ENCODE measurements around the gene ALPK3. TPM values are rescaled to one million over a fixed set of nuclear protein-coding genes. Genes with fewer than 3 reads are reported as not detected.
A peak's percentile ranks its signal among the peaks of the same experiment; 100 is the strongest.
"Not testable (repeated sequence)": the region's sequence is repeated elsewhere in the genome, so short reads cannot be mapped to it uniquely, and the experiment has no call there.

The ALPK3 gene
- total RNA-seq, 1 donor from 2014 or later, result 9.7 TPM

DNA sequence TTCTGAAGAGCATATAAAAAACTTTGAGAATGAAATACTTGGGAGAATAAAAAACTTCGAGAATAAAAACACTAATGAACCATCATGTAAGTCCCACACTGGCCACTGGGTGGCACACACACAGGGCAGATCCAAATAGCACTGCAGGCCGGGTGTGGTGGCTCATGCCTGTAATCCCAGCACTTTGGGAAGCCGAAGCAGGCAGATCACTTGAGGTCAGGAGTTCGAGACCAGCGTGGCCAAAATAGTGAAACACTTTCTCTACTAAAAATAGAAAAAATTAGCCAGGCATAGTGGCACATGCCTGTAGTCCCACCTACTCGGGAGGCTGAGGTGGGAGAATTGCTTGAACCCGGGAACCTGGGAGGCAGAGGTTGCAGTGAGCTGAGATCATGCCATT is 28.5 kb downstream of the ALPK3 start:
- not testable (repeated sequence) for DNase-seq (ENCODE audit: low spot score)

DNA sequence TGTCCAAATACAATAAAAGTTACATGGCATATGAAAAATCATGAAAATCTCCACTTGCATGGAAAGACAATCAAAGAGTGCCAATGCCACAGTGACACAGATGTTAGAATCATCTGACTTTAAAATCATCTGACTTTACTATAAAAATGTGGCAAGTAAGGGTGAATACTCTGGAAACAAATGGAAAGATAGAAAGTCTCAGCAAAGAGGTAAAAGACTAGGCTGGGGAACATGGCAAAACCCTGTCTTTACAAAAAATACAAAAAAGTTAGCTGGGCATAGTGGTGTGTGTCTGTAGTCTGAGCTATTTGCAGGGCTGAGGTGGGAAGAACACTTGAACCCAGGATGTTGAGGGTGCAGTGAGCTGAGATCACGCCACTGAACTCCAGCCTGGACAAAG is 29.1 kb downstream of the ALPK3 start:
- DNase-seq (ENCODE audit: low spot score), result no peak

DNA sequence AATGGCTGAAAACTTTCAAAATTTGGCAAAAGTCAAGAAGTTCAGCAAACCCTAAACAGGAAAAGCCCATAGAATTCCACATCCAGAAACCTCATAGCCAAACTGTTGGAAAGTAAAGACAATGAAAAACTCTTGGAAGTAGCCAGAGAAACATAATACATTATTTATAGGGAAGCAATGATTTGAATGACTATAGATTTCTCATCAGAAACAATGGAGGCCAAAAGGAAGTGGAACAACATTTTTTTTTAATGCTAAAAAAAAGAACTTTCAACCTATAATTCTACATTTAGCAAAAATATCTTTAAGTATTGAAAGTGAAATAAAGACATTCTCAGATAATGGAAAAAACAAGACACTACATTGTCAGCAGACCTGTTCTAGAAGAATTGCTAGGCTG is 30.2 kb downstream of the ALPK3 start:
- no peak for DNase-seq (ENCODE audit: low spot score)

DNA sequence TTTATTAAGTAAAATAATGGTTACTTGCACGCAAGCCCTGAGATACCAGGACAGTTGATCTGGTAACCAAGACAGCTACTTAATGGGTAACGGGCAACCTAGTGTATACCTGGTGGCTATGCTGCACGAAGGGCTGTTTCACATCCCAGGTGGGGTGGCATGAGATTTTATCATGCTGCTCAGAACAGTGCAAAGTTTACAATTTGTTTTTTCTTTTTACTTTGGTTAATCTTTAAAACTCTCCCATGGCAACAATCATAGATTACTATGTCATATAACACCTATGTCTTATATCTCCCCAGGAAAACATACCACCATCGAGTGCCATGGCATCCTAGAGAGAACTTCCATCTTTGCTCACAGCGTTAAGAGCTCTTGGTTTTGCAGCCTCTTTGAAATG is 35.1 kb downstream of the ALPK3 start:
- no peak for DNase-seq (ENCODE audit: low spot score)

DNA sequence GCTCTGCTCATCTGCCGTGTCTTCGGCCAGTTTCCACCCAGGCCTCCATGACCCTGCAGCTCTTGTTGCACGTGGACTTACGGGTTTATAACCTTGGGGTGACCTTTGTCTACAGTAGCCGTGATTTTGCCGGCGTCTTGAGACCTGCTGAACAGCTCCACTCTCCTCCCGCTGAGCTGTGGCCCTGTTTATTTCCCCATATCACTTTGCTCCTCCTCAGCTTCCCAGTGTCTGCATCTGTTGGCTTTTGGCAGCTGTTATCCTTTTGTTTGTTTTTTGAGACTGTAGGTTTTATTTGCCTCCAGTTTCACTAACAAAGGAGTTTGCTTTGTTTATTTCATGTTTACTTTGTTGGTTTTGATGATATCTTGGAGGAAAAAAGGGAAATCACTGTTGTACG is 38.0 kb downstream of the ALPK3 start:
- DNase-seq (ENCODE audit: low spot score), result no peak

DNA sequence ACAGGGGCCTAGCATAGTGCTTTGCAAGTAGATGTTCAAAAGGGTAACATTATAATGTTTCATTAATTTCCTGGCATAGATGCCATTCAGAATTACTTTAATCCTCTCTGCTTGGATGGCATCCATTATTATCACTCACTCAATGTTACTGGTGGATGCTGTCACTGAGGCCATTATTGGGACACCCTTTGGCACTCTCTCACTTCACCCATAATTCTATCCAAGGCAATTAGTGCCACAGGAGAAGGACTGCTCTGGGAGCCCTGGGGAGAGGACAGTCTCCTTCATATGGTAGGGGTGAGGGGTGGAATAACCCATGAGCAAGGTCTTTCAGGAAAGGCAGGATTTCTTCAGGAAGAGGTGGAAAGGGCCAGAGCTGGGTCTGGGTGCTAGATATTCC is 38.6 kb downstream of the ALPK3 start:
- DNase-seq (ENCODE audit: low spot score), result no peak

DNA sequence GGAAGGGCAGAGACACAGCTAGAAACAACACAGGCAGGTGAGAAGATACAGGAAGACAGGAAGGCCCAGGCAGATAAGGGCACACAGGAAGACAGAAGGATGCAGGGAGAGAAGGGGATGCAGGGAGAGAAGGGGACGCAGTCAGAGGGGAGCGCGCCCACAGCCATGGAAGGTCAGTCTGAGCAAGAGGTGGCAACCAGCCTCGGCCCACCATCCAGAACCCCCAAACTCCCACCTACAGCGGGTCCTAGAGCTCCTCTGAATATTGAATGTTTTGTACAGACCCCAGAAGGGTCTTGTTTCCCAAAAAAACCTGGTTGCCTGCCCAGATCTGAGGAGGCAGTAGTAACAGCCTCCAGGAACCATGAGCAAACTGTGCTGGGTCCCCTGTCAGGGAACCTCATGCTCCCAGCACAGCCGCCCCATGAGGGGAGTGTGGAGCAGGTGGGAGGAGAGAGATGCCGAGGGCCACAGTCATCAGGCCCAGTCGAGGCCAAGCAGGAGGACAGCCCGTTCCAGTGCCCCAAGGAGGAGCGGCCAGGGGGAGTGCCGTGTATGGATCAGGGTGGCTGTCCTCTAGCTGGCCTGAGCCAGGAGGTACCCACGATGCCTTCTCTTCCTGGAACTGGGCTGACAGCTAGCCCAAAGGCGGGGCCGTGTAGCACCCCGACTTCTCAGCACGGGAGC is 39.7 kb downstream of the ALPK3 start:
- DNase-seq (ENCODE audit: low spot score), result no peak

DNA sequence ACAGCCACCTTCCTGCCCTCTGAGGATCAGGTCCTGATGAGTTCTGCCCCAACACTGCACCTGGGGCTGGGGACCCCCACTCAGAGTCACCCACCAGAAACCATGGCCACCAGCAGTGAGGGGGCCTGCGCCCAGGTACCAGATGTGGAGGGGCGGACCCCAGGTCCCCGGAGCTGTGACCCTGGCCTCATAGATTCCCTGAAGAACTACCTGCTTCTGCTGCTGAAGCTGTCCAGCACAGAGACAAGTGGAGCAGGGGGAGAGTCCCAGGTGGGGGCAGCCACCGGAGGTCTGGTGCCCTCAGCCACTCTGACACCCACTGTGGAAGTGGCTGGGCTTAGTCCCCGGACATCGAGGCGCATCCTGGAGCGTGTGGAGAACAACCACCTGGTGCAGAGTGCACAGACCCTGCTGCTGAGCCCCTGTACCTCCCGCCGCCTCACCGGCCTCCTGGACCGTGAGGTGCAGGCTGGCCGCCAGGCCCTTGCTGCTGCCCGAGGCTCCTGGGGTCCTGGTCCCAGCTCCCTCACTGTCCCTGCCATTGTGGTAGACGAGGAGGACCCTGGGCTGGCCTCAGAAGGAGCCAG is 40.4 kb downstream of the ALPK3 start:
- no peak for DNase-seq (ENCODE audit: low spot score)

DNA sequence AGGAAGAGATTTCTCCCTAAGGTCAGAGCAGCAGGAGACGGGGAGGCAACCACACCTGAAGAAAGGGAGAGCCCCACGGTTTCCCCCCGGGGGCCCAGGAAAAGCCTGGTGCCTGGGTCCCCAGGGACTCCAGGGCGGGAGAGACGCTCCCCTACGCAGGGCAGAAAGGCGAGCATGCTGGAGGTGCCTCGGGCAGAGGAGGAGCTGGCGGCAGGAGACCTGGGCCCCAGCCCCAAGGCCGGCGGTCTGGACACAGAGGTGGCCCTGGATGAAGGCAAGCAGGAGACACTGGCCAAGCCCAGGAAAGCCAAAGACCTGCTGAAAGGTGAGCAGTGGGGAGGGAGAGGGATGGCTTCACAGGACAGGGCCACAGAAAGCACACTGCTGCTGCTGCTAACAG is 41.1 kb downstream of the ALPK3 start:
- no peak for DNase-seq (ENCODE audit: low spot score)

DNA sequence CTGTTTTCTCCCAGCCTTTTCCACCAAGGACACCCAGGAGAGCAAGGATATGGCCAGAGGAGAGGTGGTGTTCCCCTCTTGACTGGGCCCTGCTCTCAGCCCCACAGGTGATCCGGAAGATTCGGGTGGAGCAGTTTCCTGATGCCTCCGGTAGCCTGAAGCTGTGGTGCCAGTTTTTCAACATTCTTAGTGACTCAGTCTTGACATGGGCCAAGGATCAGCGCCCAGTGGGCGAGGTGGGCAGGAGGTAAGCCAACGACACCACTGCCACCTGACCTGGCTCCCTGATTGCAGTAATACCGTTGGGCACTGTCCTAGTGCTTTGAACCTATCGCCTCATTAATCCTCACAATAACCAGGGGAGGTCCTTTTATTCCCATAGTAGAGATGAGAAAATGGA is 42.0 kb downstream of the ALPK3 start:
- DNase-seq (ENCODE audit: low spot score), result peak; percentile 85

DNA sequence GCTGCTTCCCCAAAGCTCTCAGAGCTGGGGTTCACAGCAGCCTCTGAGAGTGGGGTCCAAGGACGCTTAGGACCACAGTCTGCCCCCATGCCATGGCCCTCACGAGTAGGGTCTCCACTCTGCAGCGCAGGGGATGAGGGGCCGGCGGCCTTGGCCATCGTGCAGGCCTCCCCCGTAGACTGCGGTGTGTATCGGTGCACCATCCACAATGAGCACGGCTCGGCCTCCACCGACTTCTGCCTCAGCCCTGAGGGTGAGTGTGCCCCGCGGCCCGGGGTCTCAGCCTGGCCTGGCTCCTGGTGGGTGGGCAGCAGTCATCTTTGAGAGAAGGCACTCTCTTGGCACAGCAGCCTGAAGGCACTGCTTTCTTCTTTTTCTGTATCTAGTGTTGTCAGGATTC is 42.5 kb downstream of the ALPK3 start:
- DNase-seq (ENCODE audit: low spot score), result no peak

DNA sequence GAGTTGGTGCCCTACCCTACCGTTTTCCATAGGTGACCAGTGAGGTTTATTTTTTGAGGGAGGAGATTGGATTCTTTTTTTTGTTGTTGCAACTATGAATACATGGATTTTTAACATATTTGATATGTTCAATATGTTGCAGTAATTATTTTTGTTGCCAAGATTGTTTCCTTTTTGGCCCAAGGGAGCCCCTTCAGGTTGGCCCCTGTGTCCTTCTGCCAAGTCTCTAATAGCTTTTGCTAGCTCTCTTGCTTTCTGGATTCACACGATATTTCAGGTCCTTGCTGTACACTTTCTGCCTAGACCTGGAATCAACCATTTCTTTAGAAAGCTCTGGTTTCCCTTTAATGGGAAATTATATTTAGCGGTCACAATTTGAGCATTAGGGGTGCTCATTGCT is 44.6 kb downstream of the ALPK3 start:
- no peak for DNase-seq (ENCODE audit: low spot score)

DNA sequence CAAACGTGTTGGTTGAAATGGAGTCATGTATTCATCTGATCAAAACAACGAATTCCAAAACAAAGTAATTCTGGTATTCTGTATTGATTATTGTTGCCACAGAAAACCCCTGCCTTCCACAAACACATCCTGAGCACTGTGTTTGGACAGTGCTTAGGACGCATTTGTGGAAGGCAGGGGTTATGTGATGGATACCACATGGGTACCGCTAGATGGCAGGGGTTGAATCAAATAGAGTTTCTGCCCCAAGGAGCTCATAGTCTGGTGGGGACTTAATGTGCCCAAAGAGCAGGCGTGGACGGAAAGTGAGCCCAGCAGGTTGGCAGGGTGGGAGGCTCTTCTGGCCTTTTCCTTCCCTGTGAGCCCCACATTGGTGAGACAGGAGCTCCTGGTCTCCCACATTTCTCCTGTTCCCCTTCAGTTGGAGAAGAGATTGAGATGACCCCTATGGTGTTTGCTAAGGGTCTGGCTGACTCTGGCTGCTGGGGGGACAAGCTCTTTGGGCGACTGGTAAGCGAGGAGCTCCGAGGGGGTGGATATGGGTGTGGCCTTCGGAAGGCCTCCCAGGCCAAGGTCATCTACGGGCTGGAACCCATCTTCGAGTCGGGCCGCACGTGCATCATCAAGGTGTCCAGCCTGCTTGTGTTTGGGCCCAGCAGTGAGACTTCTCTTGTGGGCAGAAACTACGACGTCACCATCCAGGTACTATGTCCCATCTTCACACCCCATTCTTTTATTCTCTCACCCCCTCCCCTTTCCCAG is 45.2 kb downstream of the ALPK3 start:
- DNase-seq (ENCODE audit: low spot score), result no peak

DNA sequence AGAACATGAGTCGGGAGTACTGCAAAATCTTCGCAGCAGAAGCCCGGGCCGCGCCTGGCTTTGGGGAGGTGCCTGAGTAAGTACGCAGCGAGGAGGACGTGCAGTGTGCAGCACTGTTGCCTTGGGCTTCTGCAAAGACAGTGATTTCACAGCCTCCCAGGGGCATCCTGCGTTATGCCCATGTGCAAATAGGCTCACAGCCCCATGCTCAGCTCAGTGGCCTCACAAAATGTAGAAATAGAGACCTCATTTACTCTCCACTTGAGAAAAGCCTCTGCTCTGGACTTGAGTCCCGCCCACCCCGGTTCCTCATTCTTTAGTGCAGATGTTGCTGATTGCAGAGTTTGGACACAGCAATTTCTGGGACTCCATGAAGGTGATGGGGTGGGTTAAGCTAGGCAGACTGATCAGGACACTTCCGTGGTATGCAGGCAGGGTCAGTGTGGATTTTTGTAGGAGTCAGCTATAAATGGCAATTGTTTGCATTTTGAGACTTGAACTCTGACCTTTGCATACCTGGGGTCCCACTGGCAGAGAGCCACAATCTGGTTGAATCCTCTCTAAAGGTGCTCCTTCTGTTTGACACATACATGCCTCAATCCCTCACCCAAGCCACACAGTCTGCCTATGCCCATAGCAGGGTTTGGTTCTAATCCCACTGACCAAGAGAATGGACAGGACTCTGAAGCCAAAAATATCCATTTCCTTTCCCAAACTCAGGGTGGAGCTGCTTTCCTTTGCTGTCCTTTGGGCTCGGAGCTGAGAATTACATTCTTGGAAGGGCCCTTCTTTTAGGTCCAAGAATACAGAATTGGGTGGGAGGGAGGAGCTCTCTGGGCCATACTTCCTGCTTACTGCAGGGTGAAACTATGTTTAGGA is 46.6 kb downstream of the ALPK3 start:
- DNase-seq (ENCODE audit: low spot score), result no peak

DNA sequence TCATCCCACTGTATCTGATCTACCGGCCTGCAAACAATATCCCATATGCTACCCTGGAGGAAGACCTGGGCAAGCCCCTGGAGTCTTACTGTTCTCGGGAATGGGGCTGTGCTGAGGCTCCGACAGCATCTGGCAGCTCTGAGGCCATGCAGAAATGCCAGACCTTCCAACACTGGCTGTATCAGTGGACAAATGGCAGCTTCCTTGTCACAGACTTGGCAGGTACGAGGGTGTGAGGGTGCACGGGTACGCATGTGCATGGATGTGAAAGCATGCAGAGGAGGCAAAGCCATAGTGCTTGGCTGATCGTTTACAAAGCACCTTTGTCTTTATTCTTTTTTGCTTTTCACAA is 47.3 kb downstream of the ALPK3 start:
- no peak for DNase-seq (ENCODE audit: low spot score)

DNA sequence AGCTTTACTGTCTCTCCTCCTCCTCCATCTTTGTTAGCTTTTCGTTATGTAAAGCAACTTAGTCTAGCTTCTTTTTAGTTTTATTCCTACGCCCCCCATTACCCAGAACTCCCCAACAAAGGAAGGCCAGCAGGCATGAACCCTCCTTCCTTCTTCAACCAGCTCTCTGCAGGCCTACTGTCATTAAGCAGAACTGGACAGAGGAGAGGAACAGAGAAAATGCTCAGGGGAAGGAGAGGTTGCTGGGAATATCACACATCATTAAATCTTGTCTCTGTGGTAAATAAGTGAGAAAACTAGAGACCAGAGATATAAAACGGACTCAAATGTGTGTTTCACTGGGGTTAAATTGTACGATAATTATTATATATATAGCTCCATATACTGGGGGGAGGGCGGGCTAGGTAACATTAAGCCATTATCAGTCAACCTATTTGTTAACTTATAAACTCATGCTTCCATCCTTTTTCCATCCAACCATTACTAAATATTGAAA is 48.0 kb downstream of the ALPK3 start:
- DNase-seq (ENCODE audit: low spot score), result no peak

DNA sequence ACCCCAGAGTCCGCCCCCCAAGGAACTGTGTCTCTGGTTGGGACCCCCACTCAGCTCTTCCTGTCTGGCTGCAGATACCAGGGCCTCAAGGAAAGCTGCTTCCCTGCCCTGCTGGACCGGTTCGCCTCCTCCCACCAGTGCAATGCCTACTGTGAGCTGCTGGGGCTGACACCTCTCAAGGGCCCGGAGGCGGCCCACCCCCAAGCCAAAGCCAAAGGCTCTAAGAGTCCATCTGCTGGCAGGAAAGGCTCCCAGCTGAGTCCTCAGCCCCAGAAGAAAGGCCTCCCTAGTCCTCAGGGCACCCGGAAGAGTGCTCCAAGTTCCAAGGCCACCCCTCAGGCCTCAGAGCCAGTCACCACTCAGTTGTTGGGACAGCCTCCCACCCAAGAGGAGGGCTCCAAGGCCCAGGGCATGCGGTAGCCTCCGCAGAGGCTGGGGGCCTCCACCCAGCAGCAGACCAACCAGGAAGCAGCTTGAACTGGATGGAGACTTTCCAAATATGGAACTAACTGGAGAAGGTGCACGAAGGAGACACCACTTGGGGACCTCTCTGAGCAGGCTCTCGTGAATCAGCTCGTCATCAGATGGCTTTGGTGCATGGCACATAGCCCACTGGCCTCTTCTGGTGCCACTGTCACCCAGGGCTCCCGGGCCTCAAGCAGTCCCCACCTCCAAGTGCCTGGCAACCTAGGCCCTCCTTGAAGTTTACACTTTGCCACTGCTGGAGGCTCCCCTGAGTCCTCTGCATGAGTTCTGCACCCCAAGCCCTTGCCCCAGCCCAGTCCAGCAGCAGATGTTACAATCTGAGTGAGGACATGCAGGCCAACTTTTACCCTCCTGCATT is 51.1 kb downstream of the ALPK3 start:
- no peak for DNase-seq (ENCODE audit: low spot score)

DNA sequence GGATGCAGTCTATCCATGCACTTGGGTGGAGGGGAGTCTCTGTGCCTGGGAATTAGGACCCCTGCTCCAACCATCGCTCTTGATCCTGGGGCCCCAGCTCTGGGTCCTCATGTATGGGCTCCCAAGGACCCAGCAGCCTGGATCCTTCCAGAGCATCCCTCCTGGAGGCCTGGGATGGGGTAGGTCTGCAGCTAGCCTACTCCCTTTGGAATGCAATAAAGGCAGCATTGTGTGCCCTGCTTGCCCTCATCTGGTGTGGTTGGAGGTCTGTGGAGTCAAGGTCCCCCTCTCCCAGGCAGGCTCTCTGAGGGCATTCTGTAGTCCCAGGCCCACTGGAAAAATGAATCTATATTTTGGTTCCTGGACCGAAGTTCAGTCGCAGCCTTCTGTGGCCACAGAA is 52.4 kb downstream of the ALPK3 start:
- DNase-seq (ENCODE audit: low spot score), result no peak

DNA sequence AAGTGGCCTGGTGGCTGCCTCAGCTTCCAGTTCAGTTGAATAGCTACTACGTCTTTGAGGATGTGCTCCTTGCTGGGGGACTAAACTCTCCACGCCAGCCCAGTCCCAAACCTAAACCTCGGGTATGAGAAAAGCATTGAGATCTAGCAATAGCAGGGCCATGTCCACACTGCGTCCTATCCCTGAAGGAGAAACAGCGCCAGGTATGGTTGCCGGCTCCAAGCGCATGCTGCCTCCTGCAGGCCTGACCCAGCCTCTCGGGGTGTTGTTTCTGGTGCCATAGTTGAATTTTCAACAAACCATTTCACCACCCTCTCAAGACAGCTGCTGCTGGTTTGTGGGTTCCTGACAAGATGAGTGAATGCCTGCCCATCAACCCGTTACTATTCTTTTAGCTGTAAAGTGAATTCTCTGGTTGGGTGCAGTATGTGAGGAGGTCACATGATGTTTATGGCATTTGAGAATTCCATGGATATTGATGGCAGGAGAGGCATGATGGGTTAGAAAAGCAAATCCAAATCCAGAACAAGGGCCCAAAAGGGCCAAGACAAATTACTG is 54.4 kb downstream of the ALPK3 start:
- DNase-seq (ENCODE audit: low spot score), result no peak

DNA sequence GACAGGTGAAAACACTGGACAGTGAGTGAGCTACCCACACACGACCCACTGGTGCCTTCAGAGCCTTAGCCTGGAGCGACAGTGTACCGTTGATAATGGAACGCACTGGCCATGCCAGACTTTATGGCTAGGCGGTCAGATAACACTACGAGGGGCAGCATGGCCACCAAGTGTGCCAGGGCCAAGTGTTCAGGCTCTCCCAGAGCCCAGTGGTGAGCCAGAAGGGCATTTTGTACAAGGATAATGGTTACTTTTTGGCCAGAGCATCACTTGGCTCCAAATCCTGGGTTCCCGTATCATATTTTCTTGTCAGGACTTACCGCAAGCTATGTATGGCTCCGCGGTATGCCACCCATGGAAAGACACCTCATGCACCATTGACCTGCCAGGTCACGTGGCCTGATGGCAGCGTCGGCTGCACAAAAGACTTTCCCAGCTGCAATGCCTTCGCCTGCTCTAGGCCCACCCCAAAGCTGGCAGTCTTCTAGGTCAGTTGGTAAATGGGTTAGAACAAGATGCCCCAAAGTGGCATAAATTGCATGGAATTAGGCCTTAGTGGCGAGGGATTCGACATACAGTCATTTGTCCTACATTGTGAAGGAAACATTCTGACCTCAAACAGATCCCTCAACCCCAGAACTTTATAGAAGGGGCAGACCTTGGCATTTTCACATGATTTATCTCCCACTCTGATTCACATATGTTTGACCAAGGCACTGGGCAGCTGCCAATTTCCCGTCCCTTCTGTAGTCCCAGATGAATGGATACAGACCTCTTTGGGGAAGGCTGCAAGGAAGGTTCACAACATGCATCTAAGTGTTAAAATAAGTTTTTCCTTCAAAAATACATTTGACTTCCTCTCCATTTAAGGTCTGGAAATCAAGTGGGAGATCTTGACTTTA is 55.1 kb downstream of the ALPK3 start:
- DNase-seq (ENCODE audit: low spot score), result no peak
